Activated CD4-positive, alpha-beta memory T cell treated with anti-CD3 and anti-CD28 coated beads, Interleukin-2, amount 10 ng/mL, durations not matched to agents 7 days and 5 days (primary cell): Measurements from ENCODE around the gene CADPS2. TPM values are rescaled to one million over a fixed set of nuclear protein-coding genes. Genes with fewer than 3 reads are reported as not detected.

Experiments
- CTCF ChIA-PET: fragments of 350-600 bp; sonication (Branson Sonifier 250); formaldehyde crosslinking; loops from one replicate; lab custom pipeline; 2021; ENCODE audit warnings: antibody characterized with exemption, inconsistent platforms; lab: Charles Lee
- POLR2A ChIA-PET: fragments of 350-600 bp; sonication (Branson Sonifier 250); formaldehyde crosslinking; loops from one replicate; lab custom pipeline; 2021; ENCODE audit warnings: antibody characterized with exemption; lab: Charles Lee
- DNase-seq: peaks from one replicate; pipeline ENCODE4 v3.0.0-alpha.2; 2020
- H3K27ac Mint-ChIP-seq: one replicate; pipeline ENCODE4 v1.8.0; 2021; ENCODE audit warnings: mild to moderate bottlenecking, mixed read lengths
- H3K27me3 Mint-ChIP-seq: one replicate; pipeline ENCODE4 v1.8.0; 2021; ENCODE audit warnings: mixed read lengths
- H3K36me3 Mint-ChIP-seq: one replicate; pipeline ENCODE4 v1.8.0; 2021; ENCODE audit warnings: low read depth, mixed read lengths
- H3K4me1 Mint-ChIP-seq: one replicate; pipeline ENCODE4 v1.8.0; 2021; ENCODE audit warnings: mixed read lengths
- H3K4me3 Mint-ChIP-seq: one replicate; pipeline ENCODE4 v1.8.0; 2021; ENCODE audit warnings: mild to moderate bottlenecking, mixed read lengths
- H3K9me3 Mint-ChIP-seq: one replicate; pipeline ENCODE4 v1.8.0; 2021; ENCODE audit warnings: mixed read lengths
- total RNA-seq, 2 experiments: library from RNA; stranded (reverse); gene quantifications; one replicate each; pipeline ENCODE4 v1.2.3, GENCODE V29; 2021

Gene CADPS2
- total RNA-seq, 2 experiments from 2014 or later, result not detected

- CTCF ChIA-PET, result no interaction called here
- POLR2A ChIA-PET, result no interaction called here
- no peak overlapping the region for H3K27ac Mint-ChIP-seq
These were observed 357.3 kb downstream of the CADPS2 start for GRCh38 chr7:122528879-122529481.

GRCh38 chr7:122525355-122525754 is 360.9 kb downstream of the CADPS2 start:
- no peak for DNase-seq
- ChIA-PET CTCF (no interaction called here), POLR2A (no interaction called here)

More at GRCh38 chr7:122528879-122529481, 357.3 kb downstream of the CADPS2 start:
- no peaks in the 10 kb centered on the region for H3K4me1 Mint-ChIP-seq
- H3K27me3 Mint-ChIP-seq, result no peaks in the 10 kb centered on the region
- H3K4me3 Mint-ChIP-seq, result no peak overlapping the region
- no peaks in the 10 kb centered on the region for H3K36me3 Mint-ChIP-seq
- no peaks in the 10 kb centered on the region for H3K9me3 Mint-ChIP-seq
- DNase-seq, result no peak

GRCh38 chr7:122521767-122522166 is 364.5 kb downstream of the CADPS2 start:
- Mint-ChIP-seq H3K36me3 (no peaks in the 10 kb centered on the region), H3K27ac (no peak overlapping the region), H3K4me1 (no peaks in the 10 kb centered on the region), H3K9me3 (no peaks in the 10 kb centered on the region), H3K4me3 (no peak overlapping the region), H3K27me3 (no peaks in the 10 kb centered on the region)
- ChIA-PET CTCF (interaction anchor here (1.6 kb wide), 1 partner anchor 11 kb away, joined by 4 read pairs; no protein-coding TSS in a partner anchor), POLR2A (no interaction called here)
- no peak for DNase-seq

More at GRCh38 chr7:122525355-122525754, 360.9 kb downstream of the CADPS2 start:
- H3K9me3 Mint-ChIP-seq, result no peaks in the 10 kb centered on the region
- H3K4me1 Mint-ChIP-seq, result no peaks in the 10 kb centered on the region
- no peaks in the 10 kb centered on the region for H3K36me3 Mint-ChIP-seq
- H3K27me3 Mint-ChIP-seq, result no peaks in the 10 kb centered on the region
- peak overlapping the region; percentile 31 for H3K27ac Mint-ChIP-seq
- no peak overlapping the region for H3K4me3 Mint-ChIP-seq

GRCh38 chr7:122520971-122521555 is 365.2 kb downstream of the CADPS2 start:
- ChIA-PET POLR2A (no interaction called here), CTCF (no interaction called here)
- Mint-ChIP-seq H3K9me3 (no peaks in the 10 kb centered on the region), H3K4me3 (no peak overlapping the region), H3K4me1 (no peaks in the 10 kb centered on the region), H3K27me3 (no peaks in the 10 kb centered on the region), H3K27ac (no peak overlapping the region), H3K36me3 (no peaks in the 10 kb centered on the region)
- no peak for DNase-seq

- Mint-ChIP-seq H3K9me3 (no peaks in the 10 kb centered on the region), H3K4me1 (no peaks in the 10 kb centered on the region), H3K36me3 (no peaks in the 10 kb centered on the region), H3K4me3 (no peak overlapping the region), H3K27me3 (no peaks in the 10 kb centered on the region), H3K27ac (no peak overlapping the region)
- ChIA-PET POLR2A (no interaction called here), CTCF (no interaction called here)
- no peak for DNase-seq
These were observed 367.8 kb downstream of the CADPS2 start for GRCh38 chr7:122518488-122518887.

- Mint-ChIP-seq H3K9me3 (no peaks in the 10 kb centered on the region), H3K4me1 (no peaks in the 10 kb centered on the region), H3K27me3 (no peaks in the 10 kb centered on the region), H3K27ac (no peak overlapping the region), H3K4me3 (no peak overlapping the region), H3K36me3 (no peaks in the 10 kb centered on the region)
- ChIA-PET CTCF (no interaction called here), POLR2A (no interaction called here)
- DNase-seq, result no peak
These were observed 368.7 kb downstream of the CADPS2 start for GRCh38 chr7:122517576-122517975.

GRCh38 chr7:122515404-122515803 is 370.9 kb downstream of the CADPS2 start:
- CTCF ChIA-PET, result no interaction called here
- H3K4me3 Mint-ChIP-seq, result no peak overlapping the region
- POLR2A ChIA-PET, result no interaction called here
- H3K36me3 Mint-ChIP-seq, result no peaks in the 10 kb centered on the region
- H3K4me1 Mint-ChIP-seq, result no peaks in the 10 kb centered on the region
- DNase-seq, result no peak
- no peaks in the 10 kb centered on the region for H3K27me3 Mint-ChIP-seq
- no peaks in the 10 kb centered on the region for H3K9me3 Mint-ChIP-seq
- H3K27ac Mint-ChIP-seq, result no peak overlapping the region

- Mint-ChIP-seq H3K27me3 (no peaks in the 10 kb centered on the region), H3K36me3 (no peaks in the 10 kb centered on the region), H3K4me3 (no peak overlapping the region), H3K27ac (no peak overlapping the region), H3K4me1 (no peaks in the 10 kb centered on the region), H3K9me3 (no peaks in the 10 kb centered on the region)
- ChIA-PET POLR2A (no interaction called here), CTCF (no interaction called here)
- no peak for DNase-seq
These were observed 375.0 kb downstream of the CADPS2 start for GRCh38 chr7:122511268-122511667.

- Mint-ChIP-seq H3K27ac (no peak overlapping the region), H3K36me3 (no peaks in the 10 kb centered on the region), H3K27me3 (no peaks in the 10 kb centered on the region), H3K4me3 (no peak overlapping the region), H3K9me3 (no peaks in the 10 kb centered on the region), H3K4me1 (no peaks in the 10 kb centered on the region)
- CTCF ChIA-PET, result no interaction called here
- POLR2A ChIA-PET, result no interaction called here
- no peak for DNase-seq
These were observed 378.7 kb downstream of the CADPS2 start for GRCh38 chr7:122507591-122507990.

- CTCF ChIA-PET, result no interaction called here
- H3K27ac Mint-ChIP-seq, result no peak overlapping the region
- POLR2A ChIA-PET, result no interaction called here
- DNase-seq, result no peak
- no peak overlapping the region for H3K4me3 Mint-ChIP-seq
- H3K36me3 Mint-ChIP-seq, result no peaks in the 10 kb centered on the region
- no peaks in the 10 kb centered on the region for H3K4me1 Mint-ChIP-seq
- H3K27me3 Mint-ChIP-seq, result no peaks in the 10 kb centered on the region
- no peaks in the 10 kb centered on the region for H3K9me3 Mint-ChIP-seq
These were observed 394.3 kb downstream of the CADPS2 start for GRCh38 chr7:122492007-122492406.

- H3K36me3 Mint-ChIP-seq, result no peaks in the 10 kb centered on the region
- no peaks in the 10 kb centered on the region for H3K4me1 Mint-ChIP-seq
- POLR2A ChIA-PET, result no interaction called here
- no peak for DNase-seq
- CTCF ChIA-PET, result no interaction called here
- no peaks in the 10 kb centered on the region for H3K27me3 Mint-ChIP-seq
- H3K9me3 Mint-ChIP-seq, result peaks cover 2% of the 10 kb centered on the region
- no peak overlapping the region for H3K4me3 Mint-ChIP-seq
- H3K27ac Mint-ChIP-seq, result no peak overlapping the region
These were observed 398.0 kb downstream of the CADPS2 start for GRCh38 chr7:122488241-122488640.

GRCh38 chr7:122487131-122487530 is 399.1 kb downstream of the CADPS2 start:
- no peaks in the 10 kb centered on the region for H3K27me3 Mint-ChIP-seq
- H3K36me3 Mint-ChIP-seq, result no peaks in the 10 kb centered on the region
- ChIA-PET CTCF (no interaction called here), POLR2A (no interaction called here)
- DNase-seq, result no peak
- no peak overlapping the region for H3K4me3 Mint-ChIP-seq
- H3K27ac Mint-ChIP-seq, result no peak overlapping the region
- H3K4me1 Mint-ChIP-seq, result no peaks in the 10 kb centered on the region
- H3K9me3 Mint-ChIP-seq, result peaks cover 2% of the 10 kb centered on the region

GRCh38 chr7:122485856-122486255 is 400.4 kb downstream of the CADPS2 start:
- Mint-ChIP-seq H3K4me3 (no peak overlapping the region), H3K36me3 (no peaks in the 10 kb centered on the region), H3K27ac (no peak overlapping the region), H3K27me3 (no peaks in the 10 kb centered on the region), H3K4me1 (no peaks in the 10 kb centered on the region), H3K9me3 (peaks cover 2% of the 10 kb centered on the region)
- no peak for DNase-seq
- ChIA-PET POLR2A (no interaction called here), CTCF (no interaction called here)

GRCh38 chr7:122482212-122482611 is 404.0 kb downstream of the CADPS2 start:
- Mint-ChIP-seq H3K9me3 (peaks cover 2% of the 10 kb centered on the region), H3K27me3 (no peaks in the 10 kb centered on the region), H3K36me3 (no peaks in the 10 kb centered on the region), H3K27ac (no peak overlapping the region), H3K4me1 (no peaks in the 10 kb centered on the region), H3K4me3 (no peak overlapping the region)
- ChIA-PET POLR2A (no interaction called here), CTCF (no interaction called here)
- no peak for DNase-seq
